Activated CD4-positive, alpha-beta T cell treated with anti-CD3 and anti-CD28 coated beads, Interleukin-10, Interleukin-2, amounts not matched to agents 100 ng/mL and 50 ng/mL, durations not matched to agents 16 hours and 8 hours (primary cell): ENCODE results near the gene TSPAN33.
"Not testable (repeated sequence)": the region's sequence is repeated elsewhere in the genome, so short reads cannot be mapped to it uniquely, and the experiment has no call there.

Experiments
- DNase-seq: peaks from one replicate; pipeline ENCODE4 v3.0.0-alpha.2; 2020

TSPAN33 gene

GRCh38 chr7:129144095-129144833 lies at the start of gene TSPAN33:
Gene TSPAN33 (plus strand): TSS chr7:129144707. CDS start chr7:129144981, 274 bp downstream.
- DNase-seq: peak; percentile 71

GRCh38 chr7:129095258-129095657 lies 49.2 kb upstream of the TSPAN33 start:
- DNase-seq: peak; percentile 33

- DNase-seq: no peak
Observed at GRCh38 chr7:129098409-129099084, 46.0 kb upstream of the TSPAN33 start.

- DNase-seq: no peak
Observed at GRCh38 chr7:129100827-129101166, 43.7 kb upstream of the TSPAN33 start.

GRCh38 chr7:129101746-129102145 lies 42.8 kb upstream of the TSPAN33 start:
- no peak for DNase-seq

GRCh38 chr7:129103561-129104324 lies 40.8 kb upstream of the TSPAN33 start:
- no peak for DNase-seq

GRCh38 chr7:129108581-129108980 lies 35.9 kb upstream of the TSPAN33 start:
- DNase-seq: no peak

- DNase-seq: no peak
Observed at GRCh38 chr7:129110258-129110981, 34.1 kb upstream of the TSPAN33 start.

GRCh38 chr7:129110982-129111376 lies 33.5 kb upstream of the TSPAN33 start:
- no peak for DNase-seq

- DNase-seq: no peak
Observed at GRCh38 chr7:129115676-129116075, 28.8 kb upstream of the TSPAN33 start.

- DNase-seq: no peak
Observed at GRCh38 chr7:129118182-129118581, 26.3 kb upstream of the TSPAN33 start.

- no peak for DNase-seq
Observed at GRCh38 chr7:129118976-129119375, 25.5 kb upstream of the TSPAN33 start.

- DNase-seq: not testable (repeated sequence)
Observed at GRCh38 chr7:129121501-129122077, 22.9 kb upstream of the TSPAN33 start.

- peak; percentile 17 for DNase-seq
Observed at GRCh38 chr7:129122078-129122750, 22.3 kb upstream of the TSPAN33 start.

- DNase-seq: peak; percentile 81
Observed at GRCh38 chr7:129122751-129123509, 21.6 kb upstream of the TSPAN33 start.

GRCh38 chr7:129123510-129123857 lies 21.0 kb upstream of the TSPAN33 start:
- no peak for DNase-seq

- no peak for DNase-seq
Observed at GRCh38 chr7:129126314-129126713, 18.2 kb upstream of the TSPAN33 start.

GRCh38 chr7:129127154-129127553 lies 17.4 kb upstream of the TSPAN33 start:
- no peak for DNase-seq

- DNase-seq: no peak
Observed at GRCh38 chr7:129127601-129128000, 16.9 kb upstream of the TSPAN33 start.

GRCh38 chr7:129134356-129134987 lies 10.0 kb upstream of the TSPAN33 start:
- DNase-seq: no peak
